ENCODE results near the gene OFD1.

OFD1 gene

DNA sequence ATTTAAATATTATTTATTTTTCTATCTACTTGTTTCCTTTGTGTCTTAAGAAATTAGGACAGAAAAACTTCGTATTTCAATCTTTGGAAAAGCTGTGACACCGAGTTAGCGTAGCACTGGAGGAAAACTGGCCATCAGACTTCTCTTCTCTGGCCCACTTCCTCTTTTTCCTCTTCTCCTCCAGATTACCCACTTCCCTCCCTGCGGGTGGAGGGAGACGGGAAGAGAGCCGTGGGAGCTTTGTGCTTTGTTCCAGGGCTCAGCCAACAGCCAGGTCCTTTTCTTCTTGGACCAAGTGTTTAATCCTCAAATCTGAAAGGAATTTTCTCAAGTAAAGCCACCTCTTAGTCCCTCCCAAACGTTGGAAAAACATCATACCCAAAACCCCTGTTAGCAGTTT is 29.7 kb downstream of the OFD1 start:
- Histone ChIP-seq H2AFZ (ENCODE audit: low read depth, low read length) (no peak overlapping the region), H3K36me3 (replicated peaks; ENCODE audit: low read depth, low read length) (peaks cover 58% of the 10 kb centered on the region), H3K4me3 (ENCODE audit: low read length) (no peak overlapping the region), H3K79me2 (ENCODE audit: low read length) (peaks cover 6% of the 10 kb centered on the region), H3K9ac (ENCODE audit: low read length) (no peak overlapping the region), H3K27me3 (ENCODE audit: low read depth, low read length) (no peaks in the 10 kb centered on the region), H3K27ac (ENCODE audit: low read length) (no peak overlapping the region; the same call in 1 of the 2 replicates), H3K4me2 (ENCODE audit: low read length) (no peak overlapping the region), H3K4me1 (ENCODE audit: low read length) (peaks cover 55% of the 10 kb centered on the region), H3K9me3 (ENCODE audit: insufficient read depth, low read length) (no peaks in the 10 kb centered on the region), H4K20me1 (ENCODE audit: insufficient read depth, low read length) (no peaks in the 10 kb centered on the region)
- TF ChIP-seq EZH2phosphoT487 (IDR thresholded peaks at IDR 0.05; ENCODE audit: low read depth), result no peak
- TF ChIP-seq, protein P1, sequence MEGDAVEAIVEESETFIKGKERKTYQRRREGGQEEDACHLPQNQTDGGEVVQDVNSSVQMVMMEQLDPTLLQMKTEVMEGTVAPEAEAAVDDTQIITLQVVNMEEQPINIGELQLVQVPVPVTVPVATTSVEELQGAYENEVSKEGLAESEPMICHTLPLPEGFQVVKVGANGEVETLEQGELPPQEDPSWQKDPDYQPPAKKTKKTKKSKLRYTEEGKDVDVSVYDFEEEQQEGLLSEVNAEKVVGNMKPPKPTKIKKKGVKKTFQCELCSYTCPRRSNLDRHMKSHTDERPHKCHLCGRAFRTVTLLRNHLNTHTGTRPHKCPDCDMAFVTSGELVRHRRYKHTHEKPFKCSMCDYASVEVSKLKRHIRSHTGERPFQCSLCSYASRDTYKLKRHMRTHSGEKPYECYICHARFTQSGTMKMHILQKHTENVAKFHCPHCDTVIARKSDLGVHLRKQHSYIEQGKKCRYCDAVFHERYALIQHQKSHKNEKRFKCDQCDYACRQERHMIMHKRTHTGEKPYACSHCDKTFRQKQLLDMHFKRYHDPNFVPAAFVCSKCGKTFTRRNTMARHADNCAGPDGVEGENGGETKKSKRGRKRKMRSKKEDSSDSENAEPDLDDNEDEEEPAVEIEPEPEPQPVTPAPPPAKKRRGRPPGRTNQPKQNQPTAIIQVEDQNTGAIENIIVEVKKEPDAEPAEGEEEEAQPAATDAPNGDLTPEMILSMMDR (IDR thresholded peaks at IDR 0.05; ENCODE audit: low read depth, low read length), result no peak

DNA sequence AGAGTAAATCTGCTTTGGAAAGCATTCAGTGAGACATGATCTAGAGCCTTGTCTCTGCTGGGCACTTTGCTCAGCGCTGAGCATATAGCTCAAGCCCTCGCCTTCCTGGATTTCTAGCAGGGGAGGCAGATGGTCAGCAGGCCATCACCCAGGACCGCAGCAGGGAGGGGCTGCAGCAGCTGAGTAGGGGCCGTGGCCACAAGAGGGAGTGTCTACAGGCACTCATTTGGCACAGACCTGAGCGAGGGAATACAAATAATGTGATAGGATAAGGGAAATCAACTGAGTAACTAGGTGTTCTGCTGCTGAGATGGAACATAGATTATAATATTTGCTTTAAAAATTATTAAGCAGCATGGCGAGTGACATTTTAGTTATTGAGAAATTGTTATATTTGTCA is 30.2 kb downstream of the OFD1 start:
- no peaks in the 10 kb centered on the region for H3K27me3 ChIP-seq (ENCODE audit: low read depth, low read length)
- no peak overlapping the region for H3K4me2 ChIP-seq (ENCODE audit: low read length)
- peaks cover 6% of the 10 kb centered on the region for H3K79me2 ChIP-seq (ENCODE audit: low read length)
- H3K4me1 ChIP-seq (ENCODE audit: low read length), result peaks cover 50% of the 10 kb centered on the region
- no peak overlapping the region for H2AFZ ChIP-seq (ENCODE audit: low read depth, low read length)
- H4K20me1 ChIP-seq (ENCODE audit: insufficient read depth, low read length), result no peaks in the 10 kb centered on the region
- H3K27ac ChIP-seq (ENCODE audit: low read length), result no peak overlapping the region; the same call in 1 of the 2 replicates
- no peak overlapping the region for H3K9ac ChIP-seq (ENCODE audit: low read length)
- peaks cover 62% of the 10 kb centered on the region for H3K36me3 ChIP-seq (replicated peaks; ENCODE audit: low read depth, low read length)
- TF ChIP-seq, protein P1 (IDR thresholded peaks at IDR 0.05; ENCODE audit: low read depth, low read length), result peak; percentile 36
- TF ChIP-seq EZH2phosphoT487 (IDR thresholded peaks at IDR 0.05; ENCODE audit: low read depth), result no peak
- H3K4me3 ChIP-seq (ENCODE audit: low read length), result no peak overlapping the region
- no peaks in the 10 kb centered on the region for H3K9me3 ChIP-seq (ENCODE audit: insufficient read depth, low read length)

DNA sequence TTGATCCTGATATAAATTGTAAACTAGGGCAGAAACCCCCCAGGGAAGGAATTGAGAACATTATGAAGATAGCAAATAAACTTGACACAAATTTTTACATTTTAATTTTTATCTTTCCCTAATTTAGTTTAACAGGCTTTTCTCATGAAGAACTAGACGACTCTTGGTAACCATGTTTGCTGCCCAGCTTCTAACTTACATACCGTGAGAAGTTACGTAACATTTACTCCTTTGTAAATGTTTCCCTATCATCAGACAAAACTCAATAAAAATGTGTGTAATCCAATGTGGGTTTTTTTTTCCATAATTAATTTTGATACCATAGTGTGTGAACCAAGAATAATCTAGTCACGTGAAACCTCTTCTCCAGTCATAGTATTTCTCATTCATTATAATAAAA is 34.4 kb downstream of the OFD1 start:
- H2AFZ ChIP-seq (ENCODE audit: low read depth, low read length), result no peak overlapping the region
- H3K27me3 ChIP-seq (ENCODE audit: low read depth, low read length), result no peaks in the 10 kb centered on the region
- H3K9me3 ChIP-seq (ENCODE audit: insufficient read depth, low read length), result no peaks in the 10 kb centered on the region
- no peak overlapping the region for H3K9ac ChIP-seq (ENCODE audit: low read length)
- peaks cover 9% of the 10 kb centered on the region for H3K4me1 ChIP-seq (ENCODE audit: low read length)
- H4K20me1 ChIP-seq (ENCODE audit: insufficient read depth, low read length), result no peaks in the 10 kb centered on the region
- no peak overlapping the region for H3K4me3 ChIP-seq (ENCODE audit: low read length)
- no peak for TF ChIP-seq EZH2phosphoT487 (IDR thresholded peaks at IDR 0.05; ENCODE audit: low read depth)
- TF ChIP-seq, protein P1 (IDR thresholded peaks at IDR 0.05; ENCODE audit: low read depth, low read length), result no peak
- peaks cover 52% of the 10 kb centered on the region for H3K36me3 ChIP-seq (replicated peaks; ENCODE audit: low read depth, low read length)
- H3K79me2 ChIP-seq (ENCODE audit: low read length), result no peaks in the 10 kb centered on the region
- no peak overlapping the region for H3K27ac ChIP-seq (ENCODE audit: low read length)
- H3K4me2 ChIP-seq (ENCODE audit: low read length), result no peak overlapping the region

DNA sequence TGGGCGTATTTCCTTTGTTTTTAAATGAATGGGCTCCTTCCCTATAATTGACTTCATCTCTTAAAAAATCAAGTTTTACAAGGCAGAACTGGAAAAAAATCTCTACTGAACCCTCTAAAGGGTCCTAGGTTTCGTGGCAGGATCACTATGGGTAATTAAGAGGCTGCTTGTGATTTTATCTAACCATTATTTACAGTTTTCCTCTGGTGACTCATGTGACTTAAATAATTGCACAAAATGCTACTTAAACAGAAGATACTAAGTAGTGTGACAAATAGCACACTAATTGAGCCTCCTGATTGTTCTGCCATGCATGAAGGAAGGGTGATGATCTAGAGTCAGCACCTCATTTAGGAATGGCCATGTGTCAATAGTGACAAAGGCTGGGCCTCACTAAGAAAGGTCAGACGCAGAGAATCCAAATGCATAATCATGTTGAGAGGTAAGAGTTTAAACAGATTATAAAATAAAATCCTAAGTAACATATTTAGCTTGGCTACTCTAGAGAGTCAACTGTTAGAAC is 35.5 kb downstream of the OFD1 start:
- no peaks in the 10 kb centered on the region for H3K79me2 ChIP-seq (ENCODE audit: low read length)

More for the DNA sequence above, 35.5 kb downstream of the OFD1 start:
- Histone ChIP-seq H2AFZ (ENCODE audit: low read depth, low read length) (no peak overlapping the region), H4K20me1 (ENCODE audit: insufficient read depth, low read length) (no peaks in the 10 kb centered on the region), H3K4me3 (ENCODE audit: low read length) (no peak overlapping the region), H3K27me3 (ENCODE audit: low read depth, low read length) (no peaks in the 10 kb centered on the region), H3K36me3 (replicated peaks; ENCODE audit: low read depth, low read length) (peaks cover 57% of the 10 kb centered on the region), H3K9me3 (ENCODE audit: insufficient read depth, low read length) (no peaks in the 10 kb centered on the region), H3K9ac (ENCODE audit: low read length) (no peak overlapping the region), H3K4me1 (ENCODE audit: low read length) (no peaks in the 10 kb centered on the region), H3K27ac (ENCODE audit: low read length) (no peak overlapping the region), H3K4me2 (ENCODE audit: low read length) (no peak overlapping the region)
- TF ChIP-seq EZH2phosphoT487 (IDR thresholded peaks at IDR 0.05; ENCODE audit: low read depth), result no peak
- TF ChIP-seq, protein P1 (IDR thresholded peaks at IDR 0.05; ENCODE audit: low read depth, low read length), result no peak
